H1 (cell line): ENCODE results near the gene KRTAP10-8. TPM values are rescaled to one million over a fixed set of nuclear protein-coding genes. Genes with fewer than 3 reads are reported as not detected.

Experiments used
- CTBP2 ChIP-seq: IDR thresholded peaks from 2 replicates; pipeline ENCODE4 v1.7.0; 2011; ENCODE audit warnings: borderline replicate concordance, mild to moderate bottlenecking, moderate library complexity, mixed read lengths, low read length; ENCODE audit not compliant: insufficient read depth, insufficient read length
- FOSL1 ChIP-seq: IDR thresholded peaks from 2 replicates; pipeline ENCODE4 v1.6.1; 2011; ENCODE audit warnings: mild to moderate bottlenecking, low read depth, low read length, moderate library complexity; ENCODE audit not compliant: insufficient read depth
- GABPA ChIP-seq: IDR thresholded peaks from 2 replicates; pipeline ENCODE4 v1.6.1; 2011; ENCODE audit warnings: mild to moderate bottlenecking, low read length, moderate library complexity, borderline replicate concordance; ENCODE audit not compliant: insufficient read depth
- JUND ChIP-seq: IDR thresholded peaks from 2 replicates; pipeline ENCODE4 v1.6.1; 2011; ENCODE audit warnings: mild to moderate bottlenecking, improper control_type of control experiment, low read length
- KDM5A ChIP-seq: fragments of 200-600 bp; IDR thresholded peaks from 2 replicates; pipeline ENCODE4 v1.7.1; 2012; ENCODE audit warnings: mild to moderate bottlenecking, low read length, inconsistent platforms, mixed read lengths
- NANOG ChIP-seq: IDR thresholded peaks from 2 replicates; pipeline ENCODE4 v1.6.1; 2011; ENCODE audit warnings: low read length, low read depth, mild to moderate bottlenecking, inconsistent platforms; ENCODE audit not compliant: insufficient read depth, poor library complexity, severe bottlenecking
- SP4 ChIP-seq: IDR thresholded peaks from 2 replicates; pipeline ENCODE4 v1.6.1; 2012; ENCODE audit warnings: low read length, inconsistent platforms
- TBP ChIP-seq: IDR thresholded peaks from 2 replicates; pipeline ENCODE4 v1.6.1; 2011; ENCODE audit warnings: low read depth, low read length, improper control_type of control experiment
- polyA plus RNA-seq, 7 experiments: library from polyadenylated mRNA; depleted of rRNA in 3 of 7; stranded (reverse) in 5 of 7; unstranded in 2 of 7; fragments of >200 nt in 5 of 7; fragments of 200-250 nt in 2 of 7; gene quantifications; 1 replicate in 5 of 7; 2 replicates in 1 of 7; 4 replicates in 1 of 7; pipeline versions ENCODE4 v1.2.1 to v1.2.3, GENCODE V29; 2011 to 2013; ENCODE audit warnings: missing spikeins in 2 of 7, mixed read lengths in 2 of 7
- total RNA-seq: library from RNA; stranded (reverse); fragmentation: NEBNext Ultra II Directional; extraction: Animal tissue kit (Norgen Biotek cat#: 25700); gene quantifications from 2 replicates; pipeline ENCODE4 v1.2.1, GENCODE V29; 2021

The KRTAP10-8 gene
- total and polyA plus RNA-seq, 2 of the 8 experiments (the other 6 are each of a cell fraction or from before 2014, with no cell fraction given): not detected

DNA sequence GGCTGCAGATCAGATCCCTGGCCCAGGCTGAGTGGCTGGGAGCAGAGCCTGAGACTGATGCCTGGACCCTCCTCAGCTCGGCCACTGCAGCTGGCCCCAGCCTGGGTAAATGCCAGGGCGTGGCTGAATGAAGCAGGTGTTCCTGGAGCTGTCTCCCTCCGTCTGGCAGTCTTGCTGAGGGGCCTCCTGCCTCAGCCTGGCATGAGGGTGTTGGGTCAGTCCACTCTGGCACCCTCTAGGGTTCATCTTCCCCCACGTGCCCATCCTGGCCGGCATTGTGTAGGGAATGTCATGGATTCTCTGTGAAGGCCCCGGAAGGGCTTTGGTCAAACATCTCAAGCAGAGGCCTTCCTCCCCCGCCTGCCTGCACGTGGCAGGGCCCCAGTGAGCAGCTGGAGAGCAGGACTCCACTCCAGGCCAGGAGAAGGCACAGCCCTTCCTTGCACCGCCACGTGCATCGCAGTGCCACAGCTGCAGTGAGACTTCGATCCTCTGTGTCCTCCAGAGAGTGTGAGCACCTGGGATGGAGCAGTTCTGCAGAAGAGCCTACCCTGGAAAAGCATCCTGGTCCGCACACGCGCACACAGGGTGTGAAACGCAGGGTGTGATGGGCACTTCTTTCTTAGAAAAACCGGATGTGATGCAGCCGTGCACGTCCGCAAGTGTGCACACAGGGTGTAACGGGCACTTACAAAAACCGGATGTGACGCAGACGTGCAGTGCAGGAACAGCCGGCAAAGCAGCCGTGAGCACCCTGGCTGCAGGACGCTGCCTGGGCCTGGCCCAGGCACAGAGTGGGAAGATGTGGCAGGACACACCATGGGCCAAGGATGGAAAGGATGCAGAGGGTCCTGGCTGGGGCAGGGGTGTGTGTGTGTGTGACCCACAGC, 43.0 kb upstream of the KRTAP10-8 start (continued):
- no peak for TF ChIP-seq NANOG
- no peak for TF ChIP-seq FOSL1
- no peak for TF ChIP-seq KDM5A
- no peak for TF ChIP-seq CTBP2
- no peak for TF ChIP-seq TBP
- no peak for TF ChIP-seq JUND
- TF ChIP-seq GABPA: no peak
- no peak for TF ChIP-seq SP4
